Vagina (tissue), 2 donors: ENCODE results near the gene CDK3.

Experiments used
- CTCF ChIP-seq, 3 experiments: fragments of 450-650 bp in 2 of 3; fragments of 200-600 bp in 1 of 3; sonication (generic) in 1 of 3; IDR thresholded peaks; one replicate each; pipeline ENCODE4 v1.5.1; 2017 to 2019; ENCODE audit warnings: antibody characterized with exemption in 3 of 3, mild to moderate bottlenecking in 2 of 3, moderate library complexity in 2 of 3
- POLR2A ChIP-seq, 2 donors: fragments of 450-650 bp; IDR thresholded peaks; one replicate each; pipeline ENCODE4 v1.6.1; 2017; ENCODE audit warnings: antibody characterized with exemption in 2 of 2, mild to moderate bottlenecking in 2 of 2, moderate library complexity in 2 of 2
- POLR2AphosphoS5 ChIP-seq, 2 donors: sonication (generic); formaldehyde crosslinking; IDR thresholded peaks; one replicate each; pipeline ENCODE4 v1.9.0; 2017; ENCODE audit warnings: antibody characterized with exemption in 2 of 2, mild to moderate bottlenecking in 2 of 2, low read depth in 1 of 2; ENCODE audit not compliant: insufficient read depth in 1 of 2

- TF ChIP-seq POLR2AphosphoS5 (IDR thresholded peaks at IDR 0.05; ENCODE audit: insufficient read depth in 1 of 2, low read depth in 1 of 2) (no peak), CTCF (IDR thresholded peaks at IDR 0.05) (no peak), POLR2A (IDR thresholded peaks at IDR 0.05) (no peak)
These were observed 39.7 kb downstream of the CDK3 start for GRCh38 chr17:76040376-76040775.
